Lung microvascular endothelial cell (primary cell): ENCODE data around the gene PTPN14. TPM values are rescaled to one million over a fixed set of nuclear protein-coding genes. Genes with fewer than 3 reads are reported as not detected.

Experiments
- DNase-seq, 2 donors: peaks; one replicate each; pipeline versions ENCODE4 v3.0.0 to v3.0.0-alpha.2; 2010; ENCODE audit warnings: low read depth in 2 of 2
- total RNA-seq: library from RNA; depleted of rRNA; stranded (reverse); fragments of >200 nt; gene quantifications from 2 replicates; pipeline ENCODE4 v1.2.1, GENCODE V29; 2014

The PTPN14 gene
- total RNA-seq, 1 donor from 2014 or later = 71.8 TPM

DNA sequence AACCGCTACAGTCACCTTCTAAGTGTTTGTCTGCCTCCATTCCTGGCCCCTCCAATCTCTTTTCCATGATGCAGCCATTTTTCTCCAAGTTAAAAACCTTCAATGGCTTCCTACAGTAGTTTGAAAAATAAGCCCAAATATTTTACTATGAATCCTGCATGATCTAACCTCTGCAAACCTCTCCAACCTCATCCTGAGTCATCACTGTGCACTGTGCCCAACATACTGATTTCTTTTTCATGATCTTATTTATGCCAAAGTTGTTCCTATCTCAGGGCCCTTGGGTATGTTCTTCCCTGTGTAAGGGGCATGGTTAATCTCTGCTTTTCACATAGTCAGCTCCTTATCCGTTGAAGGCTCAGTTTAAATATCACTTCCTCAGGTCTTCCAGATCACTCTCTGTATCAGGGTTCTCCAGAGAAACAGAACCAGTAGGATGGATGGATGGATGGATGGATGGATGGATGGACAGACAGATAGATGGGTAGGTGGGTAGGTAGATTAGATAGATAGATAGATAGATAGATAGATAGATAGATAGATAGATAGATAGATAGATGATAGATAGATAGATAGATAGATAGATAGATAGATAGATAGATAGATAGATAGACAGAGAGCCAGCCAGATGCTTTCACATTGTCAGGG is 18.1 kb upstream of the PTPN14 start:
- peak in 1 of 2 donors; percentile 63 for DNase-seq

DNA sequence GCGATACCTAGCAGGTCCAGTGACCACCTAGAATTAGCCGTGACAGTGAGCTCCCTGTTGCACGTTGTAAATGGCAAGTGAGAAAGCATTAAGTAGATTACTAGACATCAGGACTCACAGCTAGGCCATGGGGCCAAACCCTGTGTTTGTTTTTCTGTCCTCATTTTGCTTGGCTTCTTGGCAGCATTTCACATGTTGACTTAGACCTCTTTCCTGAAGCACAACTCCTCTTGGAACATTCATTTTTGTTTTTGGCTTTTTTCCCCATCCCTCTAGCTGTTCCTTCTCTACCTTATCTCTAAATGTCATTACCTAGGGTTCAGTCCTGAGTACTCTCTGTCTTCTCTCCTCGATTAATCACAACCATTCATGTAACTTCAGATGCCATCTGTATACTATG is 16.9 kb upstream of the PTPN14 start:
- DNase-seq = peak; percentile 38 to 61

DNA sequence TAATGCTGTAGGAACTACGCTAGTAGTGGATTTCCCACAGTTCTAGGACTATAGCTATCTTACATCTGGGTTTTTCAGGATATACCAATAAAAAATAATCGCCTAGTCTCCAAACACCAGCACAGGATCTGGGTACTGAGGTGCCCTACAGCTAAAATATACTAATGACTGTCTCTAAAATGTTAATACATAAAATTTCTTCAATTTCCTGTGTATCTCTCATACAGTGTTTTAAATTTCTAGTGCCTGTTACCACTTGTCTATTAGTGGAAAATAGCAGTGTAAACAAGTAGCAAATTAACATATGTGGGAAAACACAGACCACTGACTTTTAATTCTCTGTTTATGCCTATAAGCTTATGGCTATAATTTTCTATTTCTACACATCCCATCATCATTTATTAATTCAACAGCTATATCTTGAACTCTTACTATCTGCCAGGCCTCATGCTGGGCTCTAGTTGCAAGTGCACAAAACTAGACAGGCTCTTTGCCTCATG is 16.1 kb upstream of the PTPN14 start:
- no peak for DNase-seq

DNA sequence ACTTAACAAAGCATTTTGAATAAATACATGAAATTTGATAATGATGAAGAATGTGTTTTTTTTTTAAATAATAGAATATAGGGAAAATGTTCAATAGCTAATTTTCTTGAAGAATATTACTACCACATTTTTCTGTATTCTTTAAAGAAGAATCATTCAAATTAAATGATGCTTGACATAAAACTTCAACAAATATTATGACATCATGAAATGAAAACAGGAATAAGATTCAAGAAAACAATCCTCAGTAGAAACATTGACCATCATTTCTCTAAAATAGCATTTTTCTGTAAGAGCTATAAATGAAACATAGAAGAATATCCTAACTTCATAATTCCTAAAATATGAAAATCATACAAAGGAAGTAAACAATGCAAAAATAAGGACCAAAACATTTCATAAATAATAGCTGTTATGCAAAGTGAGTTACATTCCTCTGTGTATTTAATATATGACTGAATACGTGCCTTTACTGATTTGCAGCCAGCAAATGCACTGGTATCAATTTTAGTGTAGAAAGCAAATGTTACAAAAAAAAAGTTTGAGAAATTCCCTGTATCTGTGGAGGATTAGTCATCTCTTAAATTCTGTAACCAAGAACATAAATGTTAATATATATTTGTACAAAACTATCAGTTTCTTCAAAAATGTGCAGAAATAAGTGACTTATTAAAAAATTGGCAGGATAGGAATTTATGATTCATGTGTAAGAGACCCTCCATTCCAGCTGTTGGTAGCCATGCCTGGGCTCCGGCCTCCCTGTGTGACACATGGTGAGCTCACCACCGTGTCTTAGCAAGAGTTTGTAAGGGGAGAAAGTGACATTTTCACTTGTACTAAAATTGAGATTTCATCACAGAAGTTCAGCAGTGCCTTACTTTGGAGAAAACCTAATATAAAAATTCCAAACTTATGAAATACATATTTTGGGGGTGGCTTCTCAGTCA is 15.0 kb upstream of the PTPN14 start:
- DNase-seq = peak in 1 of 2 donors; percentile 84

DNA sequence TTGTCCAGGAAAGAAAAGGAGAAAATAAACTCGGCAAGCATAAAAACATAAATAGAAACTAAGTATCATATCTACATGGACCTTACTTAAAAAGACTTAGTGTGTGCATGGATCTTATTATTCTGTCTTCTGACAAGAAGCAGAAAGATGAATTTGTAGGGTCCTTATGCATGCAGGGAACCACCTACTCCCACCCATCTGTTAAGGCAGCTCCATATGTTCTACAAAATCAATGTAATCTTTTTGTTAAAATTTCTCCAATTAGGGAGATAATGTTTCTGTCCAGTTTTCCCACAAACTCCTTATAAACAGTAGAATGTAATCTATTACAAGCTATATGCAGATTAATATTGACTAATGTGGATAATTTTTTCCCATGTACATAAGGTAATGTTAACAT is 13.9 kb upstream of the PTPN14 start:
- no peak for DNase-seq

DNA sequence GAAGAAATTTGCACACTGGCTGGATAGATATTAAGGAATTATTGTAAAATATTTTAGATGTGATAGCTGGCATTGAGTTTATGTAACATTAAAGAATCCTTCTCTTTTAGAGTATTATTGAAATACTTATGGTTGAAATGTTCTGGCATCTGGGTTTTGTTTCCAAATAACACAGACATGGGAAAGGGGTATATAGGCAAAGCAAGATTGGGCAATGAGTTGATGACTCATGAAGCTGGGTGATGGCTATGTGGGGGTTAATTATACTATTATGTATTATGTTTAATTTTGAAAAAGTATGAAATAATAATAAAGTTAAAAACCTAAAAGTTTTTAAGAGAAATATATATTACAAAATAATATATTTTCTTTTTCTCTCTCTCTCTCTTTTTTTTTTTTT is 12.5 kb upstream of the PTPN14 start:
- no peak for DNase-seq

DNA sequence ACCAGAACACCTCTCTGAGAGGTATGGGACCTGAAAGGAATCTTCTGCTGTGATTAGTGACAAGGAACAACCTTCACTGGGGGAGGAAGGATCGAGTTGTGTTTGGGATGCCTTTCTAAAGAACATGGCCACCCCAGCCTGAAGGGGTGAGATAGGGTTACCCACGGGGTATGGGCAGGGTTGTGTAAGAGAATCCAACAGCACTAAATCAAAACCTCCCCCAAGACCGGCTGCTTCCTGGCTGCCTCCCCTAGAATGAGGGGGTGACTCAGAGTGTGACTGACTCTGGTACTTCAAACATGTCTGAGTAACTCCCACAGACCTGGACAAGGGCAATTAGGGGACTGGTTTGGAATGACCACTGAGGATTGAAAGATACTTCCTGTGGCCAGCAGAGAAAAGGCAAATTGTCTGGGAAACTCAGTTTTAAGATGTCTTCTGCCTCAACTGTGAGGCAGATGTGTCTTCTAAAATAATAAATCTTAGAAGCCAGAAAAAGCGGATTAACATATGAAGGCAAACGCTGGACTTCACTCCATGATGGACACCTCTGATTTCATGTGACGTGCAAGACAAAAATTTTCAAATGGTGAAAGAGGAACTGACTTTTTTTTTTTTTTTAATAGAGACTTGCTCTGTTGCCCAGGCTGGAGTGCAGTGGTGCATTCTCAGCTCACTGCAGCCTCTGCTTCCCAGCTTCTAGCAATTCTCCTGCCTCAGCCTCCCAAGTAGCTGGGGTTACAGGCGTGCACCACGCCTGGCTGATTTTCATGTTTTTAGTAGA is 6.7 kb upstream of the PTPN14 start:
- DNase-seq = peak in 1 of 2 donors; percentile 85

DNA sequence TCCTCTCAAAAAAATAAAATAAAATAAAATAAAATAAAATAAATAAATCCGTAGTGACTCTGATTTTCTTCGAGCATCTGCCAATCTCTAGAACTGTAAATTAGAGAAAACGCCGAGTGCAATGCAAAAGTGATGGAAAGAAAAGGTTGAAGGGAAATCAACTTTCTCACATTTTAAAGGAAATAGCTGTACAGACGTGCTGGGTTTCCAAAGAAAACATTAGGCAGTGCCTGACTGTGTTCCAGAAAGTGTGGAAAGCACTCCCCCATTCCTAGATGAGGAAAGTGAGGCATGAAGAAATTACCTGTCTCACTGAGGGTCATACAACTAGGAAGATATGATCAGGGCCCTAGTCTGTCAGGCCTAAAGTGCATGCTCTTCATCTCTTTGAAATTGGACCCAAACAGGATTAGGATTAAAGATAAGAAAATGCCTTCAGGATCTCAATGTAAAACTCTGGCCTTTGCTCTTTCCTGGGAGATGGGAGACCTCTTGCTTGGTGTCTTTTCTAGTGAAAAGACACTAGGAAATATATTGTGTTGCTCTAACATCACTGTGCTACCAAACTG is 1.8 kb upstream of the PTPN14 start:
- DNase-seq = no peak

DNA sequence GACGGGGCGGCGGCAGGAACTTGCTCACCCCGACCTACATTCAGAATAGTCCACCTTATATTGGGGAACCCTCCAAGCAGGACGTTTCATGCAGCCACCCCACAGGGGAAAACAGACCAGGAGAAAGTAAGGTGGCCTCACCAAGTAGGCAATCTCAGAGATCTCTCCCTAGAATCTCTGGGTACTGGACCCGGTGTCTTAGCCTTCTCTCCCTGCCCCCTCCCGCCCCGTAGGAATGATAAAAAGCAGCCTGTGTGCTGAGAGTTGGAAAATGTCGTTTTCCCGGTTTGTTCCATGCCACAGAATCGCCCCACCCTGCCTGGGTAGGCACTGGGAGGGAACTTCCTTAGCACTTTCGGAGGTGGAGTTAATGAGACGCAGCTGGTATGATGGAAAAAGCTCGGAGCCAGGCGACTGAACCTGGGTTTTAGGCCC is 789 bp upstream of the PTPN14 start:
- DNase-seq = peak; percentile 75 to 80

DNA sequence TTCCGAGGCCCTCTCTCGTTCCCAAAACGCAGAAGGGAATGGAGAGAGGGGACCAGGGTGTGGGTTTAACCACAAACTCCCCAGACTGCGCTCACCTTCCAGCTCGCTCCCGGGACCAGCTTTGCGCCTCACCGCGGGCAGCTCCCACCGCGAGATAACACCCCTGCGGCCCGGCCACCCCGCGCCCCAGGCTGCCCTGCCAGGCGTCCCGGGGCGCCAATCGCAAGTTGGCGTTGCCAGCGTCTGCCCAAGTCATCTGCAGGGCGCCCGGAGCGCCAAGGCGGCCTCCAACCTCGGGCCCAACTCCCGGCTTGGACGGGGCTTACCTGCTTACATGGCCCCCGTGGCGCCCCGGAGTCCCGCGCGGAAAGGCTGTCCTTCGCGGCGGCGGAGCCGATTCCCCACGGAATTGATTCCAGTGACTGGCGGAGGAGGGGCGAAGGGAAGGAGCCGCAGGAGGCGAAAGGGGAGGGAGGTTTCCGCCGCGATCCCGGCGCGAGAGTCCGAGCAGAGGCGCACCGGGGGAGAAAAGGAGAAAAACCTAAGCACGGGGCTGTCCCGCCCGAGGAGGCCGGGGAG is 456 bp downstream of the PTPN14 start:
- peak in 1 of 2 donors; percentile 29 for DNase-seq

DNA sequence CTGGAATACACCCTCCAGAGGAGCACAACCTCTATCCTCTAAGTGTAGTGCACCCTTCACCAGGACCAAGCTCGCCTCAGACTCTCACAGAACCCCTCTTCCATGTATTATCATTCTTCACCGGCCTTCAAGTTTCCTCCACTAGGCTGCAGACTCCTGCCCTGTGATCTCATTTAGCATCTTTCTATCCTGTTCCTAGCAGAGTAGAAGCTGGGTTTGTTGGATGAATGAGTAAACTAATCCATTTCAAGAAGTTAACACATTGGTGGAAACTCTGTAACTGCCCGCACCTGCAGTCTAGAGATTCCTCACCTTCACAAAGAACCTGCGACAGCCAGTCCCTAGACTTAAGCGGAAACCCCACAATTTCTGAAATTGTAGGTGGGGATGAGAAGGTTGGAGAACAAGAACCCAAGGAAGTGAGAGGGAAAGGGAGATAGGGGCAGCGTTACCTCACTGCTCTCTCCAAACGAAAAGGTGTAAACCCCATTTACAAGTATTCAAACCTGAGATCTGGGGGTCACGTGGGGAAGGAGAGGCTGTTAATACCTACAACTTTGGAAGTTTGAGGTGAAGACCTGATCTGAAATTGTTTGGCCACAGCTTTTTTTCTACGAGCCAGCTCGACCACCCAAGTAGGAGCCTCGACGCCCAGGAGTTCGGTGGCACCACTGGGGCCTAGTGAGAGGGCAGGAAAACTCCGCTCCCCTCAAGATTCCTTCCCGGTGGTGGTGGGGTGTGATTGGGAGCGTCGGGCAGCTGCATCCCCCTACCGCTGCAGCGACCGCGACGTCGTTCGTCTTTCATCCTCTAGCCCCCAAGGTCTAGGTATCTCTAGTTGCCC is 1.2 kb downstream of the PTPN14 start:
- peak in 1 of 2 donors; percentile 56 for DNase-seq

DNA sequence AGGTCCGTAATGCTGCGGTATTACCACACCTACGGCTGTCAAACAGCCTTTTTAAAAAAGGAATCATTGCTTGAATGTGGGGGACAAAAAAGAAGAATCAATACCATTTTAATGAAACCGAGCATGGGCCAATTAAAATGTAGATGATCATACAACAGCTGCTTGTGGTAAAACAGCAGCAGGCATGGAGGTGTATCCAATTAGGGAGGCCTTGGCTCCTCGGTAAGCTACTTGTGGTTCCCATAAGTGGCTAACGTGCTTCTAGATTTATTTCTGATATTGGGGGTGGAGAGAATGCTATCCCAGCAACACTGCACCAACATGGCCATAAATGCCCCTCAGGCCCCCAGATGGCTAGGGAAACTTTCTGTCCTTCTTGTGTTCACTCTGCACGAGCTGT is 1.8 kb downstream of the PTPN14 start:
- DNase-seq = no peak

DNA sequence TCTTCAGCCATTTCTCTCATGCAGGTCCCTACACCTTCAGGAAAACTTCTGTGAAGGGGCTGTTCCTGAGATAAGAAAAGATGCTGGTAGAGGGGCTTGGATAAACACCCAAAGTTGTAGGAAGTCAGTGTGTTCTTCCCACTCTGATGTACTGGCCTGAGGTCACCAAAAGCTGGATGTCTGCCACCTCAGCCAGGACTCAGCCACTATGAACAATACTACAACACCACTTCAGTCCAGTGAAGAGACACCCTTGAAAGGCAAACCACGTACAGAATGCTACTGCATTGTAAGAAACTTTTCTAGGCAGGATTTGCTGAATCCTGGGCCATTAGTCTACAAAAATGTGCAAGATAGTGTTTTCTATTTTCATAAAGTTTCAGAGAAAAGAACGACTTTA is 2.4 kb downstream of the PTPN14 start:
- DNase-seq = peak; percentile 64 to 74

DNA sequence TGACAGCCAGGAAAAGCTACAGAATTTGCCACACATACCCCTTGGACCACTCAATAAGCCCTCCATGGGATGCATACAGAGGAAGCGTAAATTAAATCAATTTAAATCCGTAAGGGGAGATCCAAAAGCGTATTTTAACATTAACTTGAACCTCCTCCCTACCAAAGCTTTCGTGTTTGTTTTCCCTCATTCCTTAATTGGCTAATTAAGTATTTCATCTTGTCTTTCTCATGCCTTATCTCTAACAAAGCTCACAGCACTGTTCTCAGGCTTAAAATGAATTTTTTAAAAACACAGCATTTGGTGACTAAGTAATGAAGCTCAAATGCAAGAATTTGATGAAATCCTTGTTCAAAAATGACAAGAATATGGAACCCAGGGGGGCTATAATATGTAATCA is 3.1 kb downstream of the PTPN14 start:
- no peak for DNase-seq

DNA sequence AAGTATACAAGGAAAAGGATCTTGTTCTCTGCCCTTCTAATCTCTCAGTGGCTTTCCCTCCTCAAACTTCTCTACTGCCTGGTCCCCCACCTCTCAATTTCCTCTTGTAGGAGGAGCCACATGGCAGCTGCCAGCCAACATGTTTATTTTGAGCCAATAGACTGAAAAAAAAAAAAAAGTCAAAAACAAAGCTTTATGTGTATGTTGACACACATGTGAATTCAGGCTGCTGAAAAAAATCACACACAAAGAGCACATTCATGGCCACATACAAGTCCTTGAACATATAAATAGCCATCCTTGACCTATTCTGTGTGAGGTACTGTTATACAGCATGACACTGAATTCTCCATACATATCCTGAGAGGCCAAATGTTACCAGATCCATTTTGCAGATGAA is 3.7 kb downstream of the PTPN14 start:
- DNase-seq = peak; percentile 28 to 40

DNA sequence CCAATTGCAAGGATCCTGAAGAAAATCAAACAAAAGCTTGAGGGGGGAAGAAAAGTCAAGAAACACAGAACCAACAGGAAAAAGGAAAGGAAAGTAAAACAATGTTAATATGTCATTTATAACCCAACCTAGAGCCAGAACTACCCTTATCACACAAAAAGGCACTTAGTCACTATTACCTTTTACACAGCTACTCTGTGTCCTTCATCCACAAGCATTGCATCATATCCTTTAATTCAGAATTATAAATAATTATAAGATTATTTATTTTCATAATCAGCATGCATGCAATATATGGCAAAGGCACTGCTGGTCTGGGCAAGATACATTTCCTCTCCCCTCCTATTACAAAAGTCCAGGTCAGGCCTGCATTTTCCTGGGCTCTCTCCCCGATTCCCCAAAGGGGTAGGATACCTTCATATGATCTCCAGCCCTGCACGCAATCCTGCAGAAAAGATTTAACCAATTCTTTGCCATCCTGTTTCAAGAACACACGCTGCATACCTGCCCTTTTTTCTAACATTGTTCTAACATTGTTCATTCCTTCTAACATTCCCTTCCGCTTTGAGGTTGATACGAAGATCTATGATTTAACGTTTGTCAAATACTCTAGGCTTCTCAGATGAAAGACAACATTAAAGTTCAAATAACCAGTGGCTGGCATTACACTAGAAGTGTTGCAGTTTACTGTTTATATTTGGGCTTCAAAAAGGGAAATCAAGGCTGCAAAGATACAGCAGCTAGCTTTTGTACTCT is 4.3 kb downstream of the PTPN14 start:
- DNase-seq = peak; percentile 41 to 46

DNA sequence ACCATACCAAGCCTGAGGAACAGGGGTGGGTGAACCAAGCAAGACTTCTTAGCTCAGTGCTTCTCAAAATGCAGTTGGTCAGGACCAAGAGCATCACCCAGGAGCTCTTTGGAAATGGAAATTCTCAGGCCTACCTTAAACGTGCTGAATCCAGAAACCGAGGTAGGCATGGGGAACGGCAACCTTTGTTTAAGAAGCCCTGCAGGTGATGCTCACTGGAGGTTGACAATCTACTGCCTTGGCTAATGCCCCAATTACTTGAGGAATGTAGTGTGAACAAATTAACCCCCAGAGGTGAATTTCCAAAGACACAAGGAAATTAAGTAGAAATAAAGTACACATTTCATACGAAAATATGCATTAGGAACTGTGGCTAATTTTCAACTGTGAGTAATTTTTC is 5.3 kb downstream of the PTPN14 start:
- DNase-seq = no peak

DNA sequence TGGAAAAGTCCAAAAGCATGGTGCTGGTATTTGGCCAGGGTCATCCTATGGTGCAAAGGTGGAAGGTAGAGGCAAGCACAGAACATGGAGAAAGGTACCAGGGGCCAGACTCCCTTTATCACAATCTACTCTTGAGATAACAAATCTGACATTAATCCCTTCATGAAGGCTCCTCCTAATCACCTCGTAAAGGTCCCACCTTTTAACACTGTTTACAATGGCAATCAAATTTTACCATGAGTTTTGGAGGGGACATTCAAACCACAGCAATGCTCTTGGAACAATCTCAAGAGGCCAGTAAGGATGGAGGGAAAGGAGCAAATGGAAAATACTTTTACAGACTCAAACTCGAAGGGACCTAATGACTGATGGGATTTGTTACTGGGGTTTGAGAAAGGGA is 6.1 kb downstream of the PTPN14 start:
- no peak for DNase-seq

DNA sequence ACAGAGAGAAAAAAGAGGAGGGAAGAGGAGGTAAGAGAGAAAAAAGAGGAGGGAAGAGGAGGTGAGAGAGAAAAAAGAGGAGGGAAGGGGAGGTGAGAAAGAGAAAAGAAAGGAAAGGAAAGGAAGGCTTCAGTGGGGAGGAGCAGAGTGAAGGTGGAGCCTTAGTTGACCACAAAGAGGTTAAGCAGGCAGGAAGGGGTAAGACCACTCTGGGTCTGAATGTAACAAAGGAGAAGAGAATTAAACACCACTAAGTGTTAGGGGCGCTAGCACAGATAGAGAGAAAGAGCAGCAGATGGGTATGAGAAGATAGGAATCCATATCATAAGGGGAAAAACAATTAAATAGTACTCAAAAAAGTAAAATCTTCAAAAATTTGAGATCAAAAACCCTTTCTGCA is 6.6 kb downstream of the PTPN14 start:
- DNase-seq = no peak
